Coronary artery (tissue), 2 donors: Measurements from ENCODE around the gene SMAD4.
"Not testable (repeated sequence)": the region's sequence is repeated elsewhere in the genome, so short reads cannot be mapped to it uniquely, and the experiment has no call there.

Experiments
- DNase-seq: peaks from one replicate; pipeline ENCODE4 v3.0.0-alpha.2; 2017; ENCODE audit warnings: low spot score
- H3K27ac ChIP-seq, 2 donors: fragments of 200-600 bp; sonication (generic); one replicate each; pipeline ENCODE4 v1.5.1; 2016 to 2019
- H3K4me3 ChIP-seq: fragments of 200-600 bp; sonication (generic); 2 replicates; pipeline ENCODE4 v1.5.1; 2016; ENCODE audit warnings: mild to moderate bottlenecking, moderate library complexity
- TF ChIP-seq, protein P1 (sequence below): fragments of 200-600 bp; sonication (generic); IDR thresholded peaks from one replicate; pipeline ENCODE4 v1.5.1; 2019; ENCODE audit warnings: antibody characterized with exemption

SMAD4 gene

DNA sequence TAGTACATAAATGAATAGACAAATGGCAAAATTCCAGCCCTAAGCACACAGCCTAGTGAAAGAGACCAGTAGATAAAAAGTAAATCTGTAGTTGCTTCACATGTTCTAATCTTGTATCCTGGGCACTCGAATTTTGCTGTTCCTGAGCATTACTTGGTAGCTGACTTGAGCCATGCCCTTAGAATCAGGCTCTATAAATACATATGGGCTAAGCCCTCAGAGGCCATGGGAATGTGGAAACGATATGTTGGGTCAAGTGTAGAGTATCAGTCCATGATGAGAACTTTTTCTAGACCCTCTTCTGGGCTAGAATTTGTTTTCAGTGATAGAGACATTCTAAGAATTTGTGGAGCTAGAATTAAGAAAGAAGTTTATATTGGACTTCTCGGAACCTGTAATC is 40.3 kb upstream of the SMAD4 start:
- Histone ChIP-seq H3K27ac (no peak overlapping the region), H3K4me3 (no peak overlapping the region)
- no peak for DNase-seq
- TF ChIP-seq, protein P1, sequence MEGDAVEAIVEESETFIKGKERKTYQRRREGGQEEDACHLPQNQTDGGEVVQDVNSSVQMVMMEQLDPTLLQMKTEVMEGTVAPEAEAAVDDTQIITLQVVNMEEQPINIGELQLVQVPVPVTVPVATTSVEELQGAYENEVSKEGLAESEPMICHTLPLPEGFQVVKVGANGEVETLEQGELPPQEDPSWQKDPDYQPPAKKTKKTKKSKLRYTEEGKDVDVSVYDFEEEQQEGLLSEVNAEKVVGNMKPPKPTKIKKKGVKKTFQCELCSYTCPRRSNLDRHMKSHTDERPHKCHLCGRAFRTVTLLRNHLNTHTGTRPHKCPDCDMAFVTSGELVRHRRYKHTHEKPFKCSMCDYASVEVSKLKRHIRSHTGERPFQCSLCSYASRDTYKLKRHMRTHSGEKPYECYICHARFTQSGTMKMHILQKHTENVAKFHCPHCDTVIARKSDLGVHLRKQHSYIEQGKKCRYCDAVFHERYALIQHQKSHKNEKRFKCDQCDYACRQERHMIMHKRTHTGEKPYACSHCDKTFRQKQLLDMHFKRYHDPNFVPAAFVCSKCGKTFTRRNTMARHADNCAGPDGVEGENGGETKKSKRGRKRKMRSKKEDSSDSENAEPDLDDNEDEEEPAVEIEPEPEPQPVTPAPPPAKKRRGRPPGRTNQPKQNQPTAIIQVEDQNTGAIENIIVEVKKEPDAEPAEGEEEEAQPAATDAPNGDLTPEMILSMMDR = no peak

DNA sequence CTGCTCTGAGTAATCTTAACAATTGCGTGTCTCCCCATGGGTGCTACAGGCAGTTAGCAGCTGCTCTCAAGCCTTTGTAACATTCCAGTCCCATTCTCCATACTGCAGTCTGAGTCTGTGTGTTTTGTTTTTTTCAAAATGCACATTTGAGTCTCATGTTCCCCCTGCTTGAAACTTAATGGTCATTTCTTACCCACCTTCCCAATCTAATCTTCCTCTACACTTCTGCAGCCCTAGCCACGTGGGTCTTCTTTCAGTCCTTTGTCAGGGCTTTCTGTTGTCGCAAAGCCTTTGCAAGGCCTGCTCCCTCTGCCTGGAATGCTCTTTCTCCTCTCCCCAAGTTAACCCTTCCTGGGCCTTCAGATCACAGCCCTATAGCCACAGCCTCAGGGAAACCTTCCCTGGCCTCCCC is 37.7 kb upstream of the SMAD4 start:
- Histone ChIP-seq H3K27ac (no peak overlapping the region), H3K4me3 (no peak overlapping the region)
- TF ChIP-seq, protein P1 = no peak
- no peak for DNase-seq

DNA sequence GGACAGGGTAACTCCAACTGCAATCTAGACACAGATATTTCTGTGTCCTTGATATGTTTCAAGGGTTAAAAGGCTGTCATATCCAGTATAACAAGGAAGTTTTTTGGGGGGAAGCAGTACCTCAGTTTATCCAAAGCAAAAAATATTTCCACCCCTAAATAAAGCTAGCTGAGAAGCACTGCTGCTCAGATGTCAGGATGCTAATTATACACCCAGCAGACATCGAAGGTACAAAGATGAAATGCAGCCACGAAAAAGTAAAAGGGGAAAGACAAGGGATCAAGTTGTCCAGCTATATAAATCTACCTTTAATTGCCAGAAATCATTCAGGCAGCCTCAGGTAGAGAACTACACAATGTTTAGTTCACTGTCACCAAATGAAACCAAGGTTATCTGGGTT is 36.0 kb upstream of the SMAD4 start:
- H3K4me3 ChIP-seq = no peak overlapping the region
- DNase-seq = no peak
- TF ChIP-seq, protein P1 = no peak
- H3K27ac ChIP-seq = no peak overlapping the region

DNA sequence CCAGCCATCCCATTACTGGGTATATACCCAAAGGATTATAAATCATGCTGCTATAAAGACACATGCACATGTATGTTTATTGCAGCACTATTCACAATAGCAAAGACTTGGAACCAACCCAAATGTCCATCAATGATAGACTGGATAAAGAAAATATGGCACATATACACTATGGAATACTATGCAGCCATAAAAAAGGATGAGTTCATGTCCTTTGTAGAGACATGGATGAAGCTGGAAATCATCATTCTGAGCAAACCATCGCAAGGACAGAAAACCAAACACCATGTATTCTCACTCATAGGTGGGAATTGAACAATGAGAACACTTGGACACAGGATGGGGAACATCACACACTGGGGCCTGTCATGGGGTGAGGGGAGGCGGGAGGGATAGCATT is 26.8 kb upstream of the SMAD4 start:
- H3K4me3 ChIP-seq, H3K27ac ChIP-seq, DNase-seq: not testable (repeated sequence)

DNA sequence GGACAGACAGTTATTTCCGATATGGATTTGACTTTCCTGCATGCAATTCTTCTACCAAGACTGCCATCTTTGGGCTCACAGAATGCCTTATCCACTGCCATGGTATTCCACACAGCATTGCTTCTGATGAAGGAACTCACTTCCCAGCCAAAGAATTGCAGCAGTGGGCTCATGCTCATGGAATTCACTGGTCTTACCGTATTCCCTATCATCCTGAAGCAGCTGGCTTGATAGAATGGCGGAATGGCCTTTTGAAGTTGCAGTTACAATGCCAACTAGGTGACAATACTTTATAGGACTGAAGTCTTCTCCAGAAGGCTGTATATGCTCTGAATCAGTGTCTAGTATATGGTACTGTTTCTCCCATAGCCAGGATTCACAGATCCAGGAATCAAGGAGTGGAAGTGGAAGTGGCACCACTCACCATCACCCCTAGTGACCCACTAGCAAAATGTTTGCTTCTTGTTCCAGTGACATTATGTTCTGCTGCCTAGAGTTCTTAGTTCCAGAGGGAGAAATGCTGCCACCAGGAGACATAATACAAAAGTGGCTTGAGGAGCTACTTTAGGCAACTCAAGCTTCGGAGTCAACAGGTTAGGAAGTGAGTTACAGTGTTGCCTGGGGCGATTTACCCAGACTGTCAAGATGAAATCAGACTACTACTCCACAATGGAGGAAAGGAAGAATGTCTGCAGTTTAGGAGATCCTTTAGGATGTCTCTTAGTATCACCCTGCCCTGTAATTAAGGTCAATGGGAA is 23.8 kb upstream of the SMAD4 start:
- Histone ChIP-seq H3K27ac (no peak overlapping the region), H3K4me3 (no peak overlapping the region)
- no peak for DNase-seq
- TF ChIP-seq, protein P1 = no peak

DNA sequence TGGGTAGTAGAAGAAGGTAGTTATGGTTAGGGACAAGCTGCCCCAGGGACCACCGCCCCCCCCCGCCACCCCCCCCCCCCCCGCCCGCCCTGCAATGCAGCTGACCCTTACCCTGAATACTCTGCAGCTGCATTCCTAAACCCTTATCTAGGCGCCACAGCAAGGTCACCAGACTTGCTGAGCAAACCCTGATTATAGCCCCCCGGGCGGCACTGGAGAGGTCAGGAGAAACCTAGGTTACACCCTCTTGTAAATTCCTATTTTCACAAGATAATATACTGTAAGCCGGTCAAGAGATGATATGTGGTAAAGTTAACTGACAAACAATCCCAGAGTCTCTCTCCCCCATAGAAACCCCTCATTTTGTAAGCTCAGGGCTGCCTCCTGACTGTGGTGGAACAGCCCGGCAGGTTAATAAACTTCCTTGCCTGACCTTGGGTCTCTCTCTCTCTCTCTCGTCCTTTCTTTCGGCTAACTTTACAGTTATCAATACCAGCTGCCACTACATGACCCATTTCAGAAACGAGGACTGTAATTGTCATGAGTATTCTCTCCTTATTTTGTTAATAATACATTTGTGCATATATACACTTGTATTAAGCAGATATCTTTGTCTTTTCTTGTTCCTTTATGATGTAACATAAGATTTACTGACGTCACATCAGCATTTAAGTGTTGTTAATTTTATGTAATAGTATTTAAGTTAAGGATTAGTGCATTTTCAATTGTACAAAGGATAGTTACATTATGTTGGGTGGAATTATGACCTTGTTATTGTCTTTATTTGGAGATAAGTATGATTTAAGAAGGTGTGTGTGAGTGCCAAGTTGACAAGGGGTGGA is 22.8 kb upstream of the SMAD4 start:
- TF ChIP-seq, protein P1 = no peak
- no peak overlapping the region for H3K4me3 ChIP-seq
- no peak overlapping the region for H3K27ac ChIP-seq
- no peak for DNase-seq

DNA sequence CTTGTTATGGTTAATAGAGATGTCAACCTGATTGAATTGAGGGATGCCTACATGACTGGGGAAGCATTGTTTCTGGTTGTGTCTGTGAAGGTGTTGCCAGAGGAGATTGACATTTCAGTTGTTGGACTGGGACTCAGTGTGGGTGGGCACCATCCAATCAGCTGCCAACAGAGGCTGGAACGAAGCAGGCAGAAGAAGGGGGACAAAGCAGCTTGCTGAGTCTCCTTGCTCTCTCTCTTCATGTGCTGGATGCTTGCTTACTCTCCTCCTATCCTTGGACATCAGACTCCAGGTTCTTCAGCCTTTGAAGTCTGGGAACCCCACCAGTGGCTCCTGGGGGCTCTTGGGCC is 22.2 kb upstream of the SMAD4 start:
- TF ChIP-seq, protein P1 = no peak
- no peak overlapping the region for H3K4me3 ChIP-seq
- no peak overlapping the region for H3K27ac ChIP-seq
- no peak for DNase-seq
